Psoas muscle (tissue), 8 donors: ENCODE results near the gene RAB17. TPM values are rescaled to one million over a fixed set of nuclear protein-coding genes. Genes with fewer than 3 reads are reported as not detected.

ENCODE experiments used
- ATAC-seq, 4 donors: fragments of 200-7000 bp; cut with Tn5 transposase; one replicate each; pipeline ENCODE4 v1.9.1; 2020; ENCODE audit warnings: moderate library complexity in 3 of 4, mild to moderate bottlenecking in 2 of 4
- DNase-seq, 2 donors: peaks; one replicate each; pipeline ENCODE4 v3.0.0-alpha.2; 2020
- H3K27ac ChIP-seq: fragments of 200-600 bp; one replicate; pipeline ENCODE4 v1.8.0; 2022
- H3K27me3 ChIP-seq, 3 donors: fragments of 200-600 bp in 1 of 3; one replicate each; pipeline versions ENCODE4 v1.6.1 to v1.8.0; 2013 to 2022; ENCODE audit warnings: low read length in 2 of 3, mild to moderate bottlenecking in 2 of 3, moderate library complexity in 1 of 3; ENCODE audit not compliant: insufficient read depth in 3 of 3
- H3K36me3 ChIP-seq, 2 donors: fragments of 200-600 bp in 1 of 2; one replicate each; pipeline versions ENCODE4 v1.6.1 to v1.8.0; 2013 to 2022; ENCODE audit warnings: low read depth in 1 of 2, mild to moderate bottlenecking in 1 of 2, moderate library complexity in 1 of 2; ENCODE audit not compliant: insufficient read depth in 1 of 2
- H3K4me1 ChIP-seq: fragments of 200-600 bp; one replicate; pipeline ENCODE4 v1.8.0; 2022
- H3K4me3 ChIP-seq: fragments of 200-600 bp; one replicate; pipeline ENCODE4 v1.8.0; 2022; ENCODE audit warnings: mild to moderate bottlenecking
- H3K9me3 ChIP-seq: fragments of 200-600 bp; one replicate; pipeline ENCODE4 v1.8.0; 2022
- CTCF ChIP-seq: fragments of 200-600 bp; IDR thresholded peaks from one replicate; pipeline ENCODE4 v1.8.0; 2022; ENCODE audit warnings: antibody characterized with exemption
- WGBS, 3 donors: extraction: QIAGEN DNeasy Blood & Tissue Kit; methylation state at CpG; one replicate each; pipeline versions ENCODE4 v1.1.6 to v1.1.7; 2013; 5-methylcytosine and 5-hydroxymethylcytosine counted together
- intact Hi-C, 2 donors: fragments of 100-400 bp; cut with DNase I; formaldehyde crosslinking; loops; one replicate each; pipeline versions ENCODE4 v1.11.0 to v1.14.2; 2022
- polyA plus RNA-seq, 3 donors: library from polyadenylated mRNA; stranded (reverse); fragments of 200-250 nt; gene quantifications; one replicate each; pipeline ENCODE4 v1.2.3, GENCODE V29; 2013
- total RNA-seq, 4 donors: library from RNA; stranded (reverse); fragmentation: NEBNext Ultra II Directional in 2 of 4; extraction: Animal tissue kit (Norgen Biotek cat#: 25700) in 2 of 4; gene quantifications; one replicate each; pipeline versions ENCODE4 v1.2.1 to v1.2.4, GENCODE V29; 2021 to 2023
- donor health status: healthy with polysubstance abuse.
- donor health status: DM: no; HTN: no; CAD: no; lungs with moderate emphysema.
- donor health status: Bipolar disorder and iron deficiency.
- donor health status: healthy.
- donor health status: DM: yes; HTN: yes; CAD: no.
- donor health status: DM: no; HTN: no; CAD: no.
- donor health status: DM: no; HTN: no; CAD: no.
- donor health status: DM: yes; HTN: yes; CAD: no.

The RAB17 gene
- total and polyA plus RNA-seq, 7 donors, result 0.52 to 1.5 (median 1.2) TPM

- no peak overlapping the region for H3K4me3 ChIP-seq
- no peak for ATAC-seq
- no peak for DNase-seq
- no peak overlapping the region for H3K27ac ChIP-seq
- no peaks in the 10 kb centered on the region for H3K27me3 ChIP-seq
- H3K4me1 ChIP-seq, result no peaks in the 10 kb centered on the region
- intact Hi-C loops, result no loop called here
- 73 to 77% (median 74%) methylated on average over 8 of the region's 8 CpGs for WGBS, 3 donors
- H3K36me3 ChIP-seq, result no peaks in the 10 kb centered on the region
- no peaks in the 10 kb centered on the region for H3K9me3 ChIP-seq
- no peak for TF ChIP-seq CTCF
Measured at GRCh38 chr2:237546040-237546875, 44.3 kb downstream of the RAB17 start.

- no peaks in the 10 kb centered on the region for H3K9me3 ChIP-seq
- no peak overlapping the region for H3K27ac ChIP-seq
- ATAC-seq (no peak), DNase-seq (no peak)
- H3K4me3 ChIP-seq, result no peak overlapping the region
- intact Hi-C loops, result no loop called here
- no peaks in the 10 kb centered on the region for H3K27me3 ChIP-seq
- WGBS, 3 donors, result 94% methylated on average over 18 of the region's 18 CpGs
- H3K36me3 ChIP-seq, result no peaks in the 10 kb centered on the region
- H3K4me1 ChIP-seq, result no peaks in the 10 kb centered on the region
- no peak for TF ChIP-seq CTCF
Measured at GRCh38 chr2:237542001-237542704, 48.4 kb downstream of the RAB17 start.

- no peak overlapping the region for H3K4me3 ChIP-seq
- H3K4me1 ChIP-seq, result no peaks in the 10 kb centered on the region
- intact Hi-C loops, result no loop called here
- DNase-seq (no peak), ATAC-seq (no peak)
- H3K27me3 ChIP-seq, result no peaks in the 10 kb centered on the region
- no peaks in the 10 kb centered on the region for H3K36me3 ChIP-seq
- WGBS, 3 donors, result 71 to 81% (median 73%) methylated on average over 5 of the region's 5 CpGs
- no peak overlapping the region for H3K27ac ChIP-seq
- no peak for TF ChIP-seq CTCF
- H3K9me3 ChIP-seq, result no peaks in the 10 kb centered on the region
Measured at GRCh38 chr2:237541243-237541642, 49.3 kb downstream of the RAB17 start.

- peak; percentile 65 to 87 for DNase-seq
- TF ChIP-seq CTCF, result no peak
- no peaks in the 10 kb centered on the region for H3K36me3 ChIP-seq
- H3K9me3 ChIP-seq, result no peaks in the 10 kb centered on the region
- intact Hi-C loops, result no loop called here
- H3K4me3 ChIP-seq, result no peak overlapping the region
- 43 to 55% (median 51%) methylated on average over 6 of the region's 6 CpGs for WGBS, 3 donors
- no peaks in the 10 kb centered on the region for H3K4me1 ChIP-seq
- H3K27me3 ChIP-seq, result no peaks in the 10 kb centered on the region
- H3K27ac ChIP-seq, result no peak overlapping the region
- peak in 3 of 4 donors; percentile 49 to 80 (median 59) for ATAC-seq
Measured at GRCh38 chr2:237540823-237541222, 49.7 kb downstream of the RAB17 start.
